B cell (primary cell): ENCODE results near the gene ABCD3. TPM values are rescaled to one million over a fixed set of nuclear protein-coding genes. Genes with fewer than 3 reads are reported as not detected.

Experiments used
- ATAC-seq: fragments of 200-7000 bp; cut with Tn5 transposase; one replicate; pipeline ENCODE4 v1.10.0; 2021; ENCODE audit warnings: low read depth, mild to moderate bottlenecking, moderate number of reproducible peaks, moderate library complexity
- CTCF ChIA-PET: fragments of 350-600 bp; sonication (Branson Sonifier 250); formaldehyde crosslinking; loops from one replicate; lab custom pipeline; 2021; ENCODE audit warnings: antibody characterized with exemption, inconsistent platforms; lab: Charles Lee
- POLR2A ChIA-PET: fragments of 350-600 bp; sonication (Branson Sonifier 250); formaldehyde crosslinking; loops from one replicate; lab custom pipeline; 2021; ENCODE audit warnings: antibody characterized with exemption; lab: Charles Lee
- DNase-seq: peaks from one replicate; pipeline ENCODE4 v3.0.0; 2013
- H2AFZ ChIP-seq: 2 replicates; pipeline ENCODE4 v1.6.1; 2012; ENCODE audit warnings: mild to moderate bottlenecking, low read depth, low read length; ENCODE audit not compliant: insufficient read depth, poor library complexity, severe bottlenecking
- H3K27ac ChIP-seq, 2 donors: 1 replicate in 1 of 2; 2 replicates in 1 of 2; pipeline ENCODE4 v1.5.1; 2012 to 2013; ENCODE audit warnings: low read length in 2 of 2, mild to moderate bottlenecking in 2 of 2, moderate library complexity in 1 of 2
- H3K27me3 ChIP-seq, 4 experiments: fragments of 200-600 bp in 1 of 4; sonication (generic) in 1 of 4; replicated peaks in 1 of 4; 1 replicate in 2 of 4; 2 replicates in 2 of 4; pipeline versions ENCODE4 v1.6.1 to v1.7.0; 2013 to 2016; ENCODE audit warnings: low read length in 3 of 4, mild to moderate bottlenecking in 2 of 4, mixed read lengths in 1 of 4, moderate library complexity in 1 of 4; ENCODE audit not compliant: insufficient read depth in 4 of 4, control insufficient read depth in 3 of 4; ENCODE audit errors: control extremely low read depth in 1 of 4
- H3K36me3 ChIP-seq, 2 experiments: replicated peaks in 1 of 2; 1 replicate in 1 of 2; 2 replicates in 1 of 2; pipeline versions ENCODE4 v1.6.1 to v1.7.1; 2013; ENCODE audit warnings: low read length in 1 of 2; ENCODE audit not compliant: insufficient read depth in 2 of 2, control insufficient read depth in 1 of 2; ENCODE audit errors: control extremely low read depth in 1 of 2, extremely low read depth in 1 of 2
- H3K4me1 ChIP-seq, 2 donors: fragments of 200-600 bp in 1 of 2; sonication (generic) in 1 of 2; 1 replicate in 1 of 2; 2 replicates in 1 of 2; pipeline versions ENCODE4 v1.5.1 to v1.6.1; 2013 to 2017; ENCODE audit warnings: low read length in 2 of 2; ENCODE audit not compliant: control insufficient read depth in 2 of 2, insufficient read depth in 2 of 2
- H3K4me2 ChIP-seq: replicated peaks from 2 replicates; pipeline ENCODE3; 2012; ENCODE audit warnings: mild to moderate bottlenecking, low read depth, low read length; ENCODE audit not compliant: poor library complexity, severe bottlenecking
- H3K4me3 ChIP-seq, 5 experiments: fragments of 200-600 bp in 1 of 5; sonication (generic) in 1 of 5; 1 replicate in 3 of 5; 2 replicates in 2 of 5; pipeline versions ENCODE4 v1.5.1 to v1.7.0; 2011 to 2016; ENCODE audit warnings: low read length in 4 of 5, mild to moderate bottlenecking in 4 of 5, low read depth in 2 of 5, control low read depth in 1 of 5, moderate library complexity in 1 of 5; ENCODE audit not compliant: insufficient read depth in 1 of 5; ENCODE audit errors: control extremely low read depth in 1 of 5, extremely low read depth in 1 of 5
- H3K79me2 ChIP-seq: fragments of 200-600 bp; sonication (generic); one replicate; pipeline ENCODE4 v1.6.0; 2016; ENCODE audit warnings: low read length; ENCODE audit not compliant: control insufficient read depth, insufficient read depth
- H3K9ac ChIP-seq: fragments of 200-600 bp; sonication (generic); 2 replicates; pipeline ENCODE4 v1.6.1; 2017; ENCODE audit warnings: mild to moderate bottlenecking, low read length, moderate library complexity
- H3K9me3 ChIP-seq, 3 donors: one replicate each; pipeline versions ENCODE4 v1.6.1 to v1.7.1; 2013; ENCODE audit warnings: low read length in 2 of 3; ENCODE audit not compliant: control insufficient read depth in 2 of 3, insufficient read depth in 1 of 3; ENCODE audit errors: control extremely low read depth in 1 of 3
- H4K20me1 ChIP-seq: 2 replicates; pipeline ENCODE4 v1.6.0; 2012; ENCODE audit warnings: mild to moderate bottlenecking, low read length; ENCODE audit not compliant: insufficient read depth, control insufficient read depth, poor library complexity, severe bottlenecking
- H3K27ac Mint-ChIP-seq: one replicate; pipeline ENCODE4 v1.8.0; 2021; ENCODE audit warnings: mixed read lengths
- H3K27me3 Mint-ChIP-seq: one replicate; pipeline ENCODE4 v1.8.0; 2021; ENCODE audit warnings: mixed read lengths
- H3K4me1 Mint-ChIP-seq: one replicate; pipeline ENCODE4 v1.8.0; 2021; ENCODE audit warnings: mixed read lengths
- H3K4me3 Mint-ChIP-seq: one replicate; pipeline ENCODE4 v1.8.0; 2021; ENCODE audit warnings: mixed read lengths
- H3K9me3 Mint-ChIP-seq: one replicate; pipeline ENCODE4 v1.8.0; 2022; ENCODE audit warnings: mixed read lengths; ENCODE audit not compliant: insufficient read depth
- EZH2 ChIP-seq: IDR thresholded peaks from 2 replicates; pipeline ENCODE4 v1.6.1; 2012; ENCODE audit warnings: borderline replicate concordance, low read depth, mild to moderate bottlenecking, moderate library complexity, low read length; ENCODE audit not compliant: insufficient read depth, poor library complexity, severe bottlenecking
- WGBS: methylation state at CpG from one replicate; pipeline ENCODE4 v1.1.5; 2013; ENCODE audit warnings: missing lambda C conversion rate; ENCODE audit not compliant: insufficient coverage; 5-methylcytosine and 5-hydroxymethylcytosine counted together
- intact Hi-C: fragments of 100-400 bp; cut with micrococcal nuclease; formaldehyde crosslinking; loops from one replicate; pipeline ENCODE4 v1.10.0; 2022
- polyA plus RNA-seq: library from polyadenylated mRNA; depleted of rRNA; stranded (reverse); fragments of >200 nt; gene quantifications from 2 replicates; pipeline ENCODE4 v1.2.3, GENCODE V29; 2012
- total RNA-seq, 2 donors: library from RNA; stranded (reverse); fragments of 120-200 nt in 1 of 2; gene quantifications; 1 replicate in 1 of 2; 2 replicates in 1 of 2; pipeline versions ENCODE4 v1.2.3 to v1.2.4, GENCODE V29; 2013 to 2022
- TF ChIP-seq, protein P1 (sequence below): fragments of 200-600 bp; IDR thresholded peaks from one replicate; pipeline ENCODE4 v1.8.0; 2022; ENCODE audit warnings: antibody characterized with exemption, mild to moderate bottlenecking

Gene ABCD3
- total and polyA plus RNA-seq, 2 donors (not counting 1 experiment from before 2014, with no cell fraction given): 4.0 to 19.4 TPM

DNA sequence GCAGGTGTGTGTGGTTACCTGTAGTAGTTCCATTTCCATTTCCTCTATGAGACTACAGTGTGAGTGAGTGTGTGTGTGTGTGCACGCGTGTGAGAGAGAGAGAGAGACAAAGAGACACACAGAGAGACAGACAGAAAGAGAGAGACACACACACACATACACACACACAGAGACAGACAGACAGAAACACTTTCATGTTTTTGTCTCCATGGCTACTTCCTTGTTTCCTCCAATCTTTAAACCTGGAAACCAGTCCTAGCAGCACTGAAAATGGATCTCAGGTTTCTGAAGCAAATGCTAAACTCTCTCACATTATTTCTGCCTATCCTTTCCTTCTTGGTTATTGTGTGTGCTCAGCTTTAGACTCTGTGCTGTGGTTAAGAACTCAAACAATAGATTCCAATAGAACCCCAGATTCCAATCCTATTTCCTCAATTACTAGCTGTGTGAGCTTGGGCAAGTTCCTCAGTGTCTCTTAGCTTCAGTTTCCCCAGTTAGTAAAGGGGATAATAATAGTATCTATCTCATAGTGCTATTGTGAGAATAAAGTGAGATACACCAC, 22.4 kb upstream of the ABCD3 start:
- TF ChIP-seq, protein P1, sequence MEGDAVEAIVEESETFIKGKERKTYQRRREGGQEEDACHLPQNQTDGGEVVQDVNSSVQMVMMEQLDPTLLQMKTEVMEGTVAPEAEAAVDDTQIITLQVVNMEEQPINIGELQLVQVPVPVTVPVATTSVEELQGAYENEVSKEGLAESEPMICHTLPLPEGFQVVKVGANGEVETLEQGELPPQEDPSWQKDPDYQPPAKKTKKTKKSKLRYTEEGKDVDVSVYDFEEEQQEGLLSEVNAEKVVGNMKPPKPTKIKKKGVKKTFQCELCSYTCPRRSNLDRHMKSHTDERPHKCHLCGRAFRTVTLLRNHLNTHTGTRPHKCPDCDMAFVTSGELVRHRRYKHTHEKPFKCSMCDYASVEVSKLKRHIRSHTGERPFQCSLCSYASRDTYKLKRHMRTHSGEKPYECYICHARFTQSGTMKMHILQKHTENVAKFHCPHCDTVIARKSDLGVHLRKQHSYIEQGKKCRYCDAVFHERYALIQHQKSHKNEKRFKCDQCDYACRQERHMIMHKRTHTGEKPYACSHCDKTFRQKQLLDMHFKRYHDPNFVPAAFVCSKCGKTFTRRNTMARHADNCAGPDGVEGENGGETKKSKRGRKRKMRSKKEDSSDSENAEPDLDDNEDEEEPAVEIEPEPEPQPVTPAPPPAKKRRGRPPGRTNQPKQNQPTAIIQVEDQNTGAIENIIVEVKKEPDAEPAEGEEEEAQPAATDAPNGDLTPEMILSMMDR: no peak
- no peak for TF ChIP-seq EZH2
- Histone ChIP-seq H3K4me3 (no peak overlapping the region), H3K9ac (no peak overlapping the region), H2AFZ (no peak overlapping the region), H3K36me3 (no peaks in the 10 kb centered on the region), H3K4me1 (no peaks in the 10 kb centered on the region), H3K4me2 (no peak overlapping the region), H4K20me1 (no peaks in the 10 kb centered on the region), H3K27ac (no peak overlapping the region), H3K79me2 (no peaks in the 10 kb centered on the region), H3K27me3 (peaks cover 0 to 4% (median 1%) of the 10 kb centered on the region in 4 experiments), H3K9me3 (no peaks in the 10 kb centered on the region)
- H3K4me3 Mint-ChIP-seq: no peak overlapping the region
- ChIA-PET POLR2A (no interaction called here), CTCF (interaction anchor here (1.1 kb wide), 1 partner anchor 68 kb away, joined by 6 read pairs; no protein-coding TSS in a partner anchor)
- peaks cover 28% of the 10 kb centered on the region for H3K27me3 Mint-ChIP-seq
- ATAC-seq: no peak
- no peak overlapping the region for H3K27ac Mint-ChIP-seq
- intact Hi-C loops: no loop called here
- no peak for DNase-seq
- WGBS: no CpG with 5 or more reads among the region's 2 CpGs
- H3K9me3 Mint-ChIP-seq: peaks cover 3% of the 10 kb centered on the region
- H3K4me1 Mint-ChIP-seq: no peaks in the 10 kb centered on the region

DNA sequence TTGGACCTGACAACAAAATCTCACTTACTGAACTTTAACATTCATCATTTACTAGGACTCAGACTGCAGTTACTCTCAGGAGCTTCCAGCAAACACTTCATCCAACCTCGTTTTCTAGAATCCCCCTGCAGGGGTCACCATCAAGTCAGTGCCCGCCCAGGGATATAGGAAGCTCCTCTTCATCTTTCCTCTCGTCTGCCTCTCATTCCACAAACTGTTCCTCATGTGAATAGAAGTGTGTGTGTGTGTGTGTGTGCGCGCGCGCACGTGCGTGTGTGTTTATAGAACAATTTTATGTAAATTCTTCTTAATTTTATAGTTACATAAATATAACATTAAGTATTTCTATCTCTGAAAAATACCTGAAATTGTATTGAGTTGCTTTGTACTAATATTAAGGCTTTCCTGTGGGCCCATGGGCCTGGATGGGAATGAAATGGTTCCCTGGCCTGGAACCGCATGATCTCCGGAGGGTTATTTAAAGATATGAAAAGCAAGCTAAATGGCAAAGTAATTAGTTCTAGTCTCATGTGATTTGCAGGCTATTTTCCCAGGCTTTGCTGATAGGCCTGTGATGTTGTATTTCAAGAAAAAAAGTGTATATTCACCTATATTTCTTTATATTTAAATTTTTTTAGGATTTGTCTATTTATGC, 21.7 kb upstream of the ABCD3 start:
- H3K4me1 Mint-ChIP-seq: no peaks in the 10 kb centered on the region
- DNase-seq (no peak), ATAC-seq (no peak)
- H2AFZ ChIP-seq: no peak overlapping the region
- H3K4me1 ChIP-seq: no peaks in the 10 kb centered on the region
- ChIA-PET POLR2A (no interaction called here), CTCF (interaction anchor here (1.1 kb wide), 1 partner anchor 67 kb away, joined by 6 read pairs; no protein-coding TSS in a partner anchor)
- peaks cover under 1% of the 10 kb centered on the region for H3K9me3 Mint-ChIP-seq
- no peaks in the 10 kb centered on the region for H3K79me2 ChIP-seq
- no peak overlapping the region for H3K27ac Mint-ChIP-seq
- H3K4me3 ChIP-seq: no peak overlapping the region
- H4K20me1 ChIP-seq: no peaks in the 10 kb centered on the region
- 86% methylated on average over 2 of the region's 11 CpGs for WGBS
- no peaks in the 10 kb centered on the region for H3K9me3 ChIP-seq
- no peaks in the 10 kb centered on the region for H3K36me3 ChIP-seq
- H3K27me3 Mint-ChIP-seq: peaks cover 24% of the 10 kb centered on the region
- TF ChIP-seq, protein P1: no peak
- TF ChIP-seq EZH2: no peak
- H3K27ac ChIP-seq: no peak overlapping the region
- intact Hi-C loops: no loop called here
- H3K9ac ChIP-seq: no peak overlapping the region
- no peak overlapping the region for H3K4me2 ChIP-seq
- no peak overlapping the region for H3K4me3 Mint-ChIP-seq
- peaks cover 0 to 4% (median 1%) of the 10 kb centered on the region in 4 experiments for H3K27me3 ChIP-seq
